ENCODE data around the gene SPNS3.

The SPNS3 gene

GRCh38 chr17:4507361-4508111 lies 73.8 kb downstream of the SPNS3 start:
- Histone ChIP-seq H3K9me3 (replicated peaks in 1 of 2; ENCODE audit: control insufficient read depth in 2 of 2, insufficient read depth in 1 of 2, low read depth in 1 of 2, low read length in 2 of 2) (no peaks in the 10 kb centered on the region), H3K23ac (ENCODE audit: low read depth, low read length, poor library complexity) (peak overlapping the region; percentile 9), H3K4me1 (ENCODE audit: control insufficient read depth in 2 of 2, insufficient read depth in 1 of 2, low read depth in 1 of 2, low read length in 2 of 2) (peaks cover 0 to 4% of the 10 kb centered on the region in 2 donors), H2AFZ (ENCODE audit: low read length) (no peak overlapping the region), H2BK120ac (ENCODE audit: low read depth, low read length) (no peak overlapping the region), H3K18ac (ENCODE audit: low read length) (no peak overlapping the region), H3K4me2 (ENCODE audit: insufficient read depth, low read length, poor library complexity, severe bottlenecking) (no peak overlapping the region), H3K79me1 (ENCODE audit: low read depth, low read length) (no peaks in the 10 kb centered on the region), H3K9ac (ENCODE audit: low read depth, low read length, poor library complexity) (peak overlapping the region; percentile 27), H3K4me3 (ENCODE audit: low read length in 2 of 2) (peak overlapping the region in 1 of 2 donors; percentile 7), H3K27me3 (ENCODE audit: control insufficient read depth in 3 of 3, insufficient read depth in 3 of 3, low read depth in 1 of 3, low read length in 3 of 3) (peaks cover 0 to 78% (median 0%) of the 10 kb centered on the region in 3 experiments), H3K4ac (ENCODE audit: low read length) (no peak overlapping the region), H2AK5ac (ENCODE audit: low read depth, low read length) (peak overlapping the region; percentile 73), H4K91ac (ENCODE audit: low read depth, low read length, poor library complexity) (no peak overlapping the region), H3K27ac (replicated peaks; ENCODE audit: low read length) (no peak overlapping the region), H2BK15ac (ENCODE audit: low read length) (peak overlapping the region; percentile 27), H2BK12ac (ENCODE audit: low read length) (peak overlapping the region; percentile 46), H4K8ac (ENCODE audit: low read depth, low read length) (no peak overlapping the region), H2BK5ac (ENCODE audit: low read length) (no peak overlapping the region), H3K14ac (ENCODE audit: low read length) (no peak overlapping the region), H3K36me3 (replicated peaks in 1 of 2; ENCODE audit: control insufficient read depth in 2 of 2, insufficient read depth in 2 of 2, low read length in 2 of 2) (no peaks in the 10 kb centered on the region)
- no peak for DNase-seq (ENCODE audit: low spot score)
- WGBS, 2 donors (ENCODE audit: extremely low coverage in 2 of 2, insufficient read length in 2 of 2, insufficient replicate concordance in 1 of 2) = no CpG with 5 or more reads among the region's 8 CpGs

- H4K91ac ChIP-seq (ENCODE audit: low read depth, low read length, poor library complexity) = no peak overlapping the region
- peaks cover 0 to 75% (median 0%) of the 10 kb centered on the region in 3 experiments for H3K27me3 ChIP-seq (ENCODE audit: control insufficient read depth in 3 of 3, insufficient read depth in 3 of 3, low read depth in 1 of 3, low read length in 3 of 3)
- no peak overlapping the region for H2BK120ac ChIP-seq (ENCODE audit: low read depth, low read length)
- no peaks in the 10 kb centered on the region for H3K36me3 ChIP-seq (replicated peaks in 1 of 2; ENCODE audit: control insufficient read depth in 2 of 2, insufficient read depth in 2 of 2, low read length in 2 of 2)
- H2AK5ac ChIP-seq (ENCODE audit: low read depth, low read length) = no peak overlapping the region
- H3K23ac ChIP-seq (ENCODE audit: low read depth, low read length, poor library complexity) = no peak overlapping the region
- no peak overlapping the region for H3K27ac ChIP-seq (replicated peaks; ENCODE audit: low read length)
- H3K79me1 ChIP-seq (ENCODE audit: low read depth, low read length) = no peaks in the 10 kb centered on the region
- no peak overlapping the region for H3K14ac ChIP-seq (ENCODE audit: low read length)
- H3K9me3 ChIP-seq (replicated peaks in 1 of 2; ENCODE audit: control insufficient read depth in 2 of 2, insufficient read depth in 1 of 2, low read depth in 1 of 2, low read length in 2 of 2) = no peaks in the 10 kb centered on the region
- no peak overlapping the region for H2AFZ ChIP-seq (ENCODE audit: low read length)
- H2BK5ac ChIP-seq (ENCODE audit: low read length) = no peak overlapping the region
- H3K4me1 ChIP-seq (ENCODE audit: control insufficient read depth in 2 of 2, insufficient read depth in 1 of 2, low read depth in 1 of 2, low read length in 2 of 2) = peaks cover 0 to under 1% of the 10 kb centered on the region in 2 donors
- H3K4me3 ChIP-seq (ENCODE audit: low read length in 2 of 2) = no peak overlapping the region
- WGBS, 2 donors (ENCODE audit: extremely low coverage in 2 of 2, insufficient read length in 2 of 2, insufficient replicate concordance in 1 of 2) = no CpG with 5 or more reads among the region's 3 CpGs
- no peak overlapping the region for H4K8ac ChIP-seq (ENCODE audit: low read depth, low read length)
- no peak overlapping the region for H3K4me2 ChIP-seq (ENCODE audit: insufficient read depth, low read length, poor library complexity, severe bottlenecking)
- H2BK12ac ChIP-seq (ENCODE audit: low read length) = peak overlapping the region; percentile 46
- H3K18ac ChIP-seq (ENCODE audit: low read length) = no peak overlapping the region
- H2BK15ac ChIP-seq (ENCODE audit: low read length) = peak overlapping the region; percentile 27
- no peak overlapping the region for H3K9ac ChIP-seq (ENCODE audit: low read depth, low read length, poor library complexity)
- no peak overlapping the region for H3K4ac ChIP-seq (ENCODE audit: low read length)
- no peak for DNase-seq (ENCODE audit: low spot score)
Observed at GRCh38 chr17:4508207-4508606, 74.5 kb downstream of the SPNS3 start.

- H3K18ac ChIP-seq (ENCODE audit: low read length) = no peak overlapping the region
- no peak overlapping the region for H2BK5ac ChIP-seq (ENCODE audit: low read length)
- no CpG with 5 or more reads among the region's 8 CpGs for WGBS, 2 donors (ENCODE audit: extremely low coverage in 2 of 2, insufficient read length in 2 of 2, insufficient replicate concordance in 1 of 2)
- H4K8ac ChIP-seq (ENCODE audit: low read depth, low read length) = no peak overlapping the region
- no peak overlapping the region for H3K23ac ChIP-seq (ENCODE audit: low read depth, low read length, poor library complexity)
- H3K9me3 ChIP-seq (replicated peaks in 1 of 2; ENCODE audit: control insufficient read depth in 2 of 2, insufficient read depth in 1 of 2, low read depth in 1 of 2, low read length in 2 of 2) = no peaks in the 10 kb centered on the region
- H3K27me3 ChIP-seq (ENCODE audit: control insufficient read depth in 3 of 3, insufficient read depth in 3 of 3, low read depth in 1 of 3, low read length in 3 of 3) = peaks cover 0 to 63% (median 0%) of the 10 kb centered on the region in 3 experiments
- no peak overlapping the region for H4K91ac ChIP-seq (ENCODE audit: low read depth, low read length, poor library complexity)
- H3K4ac ChIP-seq (ENCODE audit: low read length) = no peak overlapping the region
- H3K27ac ChIP-seq (replicated peaks; ENCODE audit: low read length) = no peak overlapping the region
- no peak for DNase-seq (ENCODE audit: low spot score)
- H3K14ac ChIP-seq (ENCODE audit: low read length) = no peak overlapping the region
- no peak overlapping the region for H3K4me2 ChIP-seq (ENCODE audit: insufficient read depth, low read length, poor library complexity, severe bottlenecking)
- peak overlapping the region; percentile 91 for H2AK5ac ChIP-seq (ENCODE audit: low read depth, low read length)
- no peak overlapping the region for H3K4me3 ChIP-seq (ENCODE audit: low read length in 2 of 2)
- peak overlapping the region; percentile 33 for H2BK15ac ChIP-seq (ENCODE audit: low read length)
- no peaks in the 10 kb centered on the region for H3K79me1 ChIP-seq (ENCODE audit: low read depth, low read length)
- H2BK120ac ChIP-seq (ENCODE audit: low read depth, low read length) = peak overlapping the region; percentile 40
- no peaks in the 10 kb centered on the region for H3K36me3 ChIP-seq (replicated peaks in 1 of 2; ENCODE audit: control insufficient read depth in 2 of 2, insufficient read depth in 2 of 2, low read length in 2 of 2)
- no peak overlapping the region for H2AFZ ChIP-seq (ENCODE audit: low read length)
- no peak overlapping the region for H3K9ac ChIP-seq (ENCODE audit: low read depth, low read length, poor library complexity)
- peaks cover 2 to 6% of the 10 kb centered on the region in 2 donors for H3K4me1 ChIP-seq (ENCODE audit: control insufficient read depth in 2 of 2, insufficient read depth in 1 of 2, low read depth in 1 of 2, low read length in 2 of 2)
- no peak overlapping the region for H2BK12ac ChIP-seq (ENCODE audit: low read length)
Observed at GRCh38 chr17:4509401-4509800, 75.7 kb downstream of the SPNS3 start.

GRCh38 chr17:4509923-4510617 lies 76.3 kb downstream of the SPNS3 start:
- no peak for DNase-seq (ENCODE audit: low spot score)

More at GRCh38 chr17:4509923-4510617, 76.3 kb downstream of the SPNS3 start:
- H2BK12ac ChIP-seq (ENCODE audit: low read length) = no peak overlapping the region
- H4K8ac ChIP-seq (ENCODE audit: low read depth, low read length) = no peak overlapping the region
- peak overlapping the region; percentile 30 for H2BK5ac ChIP-seq (ENCODE audit: low read length)
- no peak overlapping the region for H3K9ac ChIP-seq (ENCODE audit: low read depth, low read length, poor library complexity)
- H2AFZ ChIP-seq (ENCODE audit: low read length) = no peak overlapping the region
- H3K4me2 ChIP-seq (ENCODE audit: insufficient read depth, low read length, poor library complexity, severe bottlenecking) = no peak overlapping the region
- no peaks in the 10 kb centered on the region for H3K9me3 ChIP-seq (replicated peaks in 1 of 2; ENCODE audit: control insufficient read depth in 2 of 2, insufficient read depth in 1 of 2, low read depth in 1 of 2, low read length in 2 of 2)
- peak overlapping the region; percentile 78 for H3K18ac ChIP-seq (ENCODE audit: low read length)
- no CpG with 5 or more reads among the region's 21 CpGs for WGBS, 2 donors (ENCODE audit: extremely low coverage in 2 of 2, insufficient read length in 2 of 2, insufficient replicate concordance in 1 of 2)
- H3K4ac ChIP-seq (ENCODE audit: low read length) = no peak overlapping the region
- peak overlapping the region; percentile 91 for H2AK5ac ChIP-seq (ENCODE audit: low read depth, low read length)
- H4K91ac ChIP-seq (ENCODE audit: low read depth, low read length, poor library complexity) = no peak overlapping the region
- H2BK120ac ChIP-seq (ENCODE audit: low read depth, low read length) = peak overlapping the region; percentile 40
- H3K14ac ChIP-seq (ENCODE audit: low read length) = no peak overlapping the region
- no peak overlapping the region for H3K4me3 ChIP-seq (ENCODE audit: low read length in 2 of 2)
- peaks cover 0 to 57% (median 0%) of the 10 kb centered on the region in 3 experiments for H3K27me3 ChIP-seq (ENCODE audit: control insufficient read depth in 3 of 3, insufficient read depth in 3 of 3, low read depth in 1 of 3, low read length in 3 of 3)
- no peaks in the 10 kb centered on the region for H3K36me3 ChIP-seq (replicated peaks in 1 of 2; ENCODE audit: control insufficient read depth in 2 of 2, insufficient read depth in 2 of 2, low read length in 2 of 2)
- H3K79me1 ChIP-seq (ENCODE audit: low read depth, low read length) = no peaks in the 10 kb centered on the region
- peak overlapping the region; percentile 78 for H3K23ac ChIP-seq (ENCODE audit: low read depth, low read length, poor library complexity)
- H3K4me1 ChIP-seq (ENCODE audit: control insufficient read depth in 2 of 2, insufficient read depth in 1 of 2, low read depth in 1 of 2, low read length in 2 of 2) = peaks cover 9 to 12% of the 10 kb centered on the region in 2 donors
- H2BK15ac ChIP-seq (ENCODE audit: low read length) = peak overlapping the region; percentile 33
- H3K27ac ChIP-seq (replicated peaks; ENCODE audit: low read length) = no peak overlapping the region

All from neuronal stem cell (in vitro differentiated cells).